Rectal smooth muscle tissue (tissue), 1 donor: ENCODE data around the gene MED26.
A peak's percentile ranks its signal among the peaks of the same experiment; 100 is the strongest.
"Not testable (repeated sequence)": the region's sequence is repeated elsewhere in the genome, so short reads cannot be mapped to it uniquely, and the experiment has no call there.

Experiments used
- H3K27ac ChIP-seq: one replicate; pipeline ENCODE4 v1.7.0; 2013; ENCODE audit warnings: low read depth, low read length, inconsistent platforms
- H3K27me3 ChIP-seq: one replicate; pipeline ENCODE4 v1.7.0; 2013; ENCODE audit warnings: low read length; ENCODE audit not compliant: control insufficient read depth, insufficient read depth
- H3K36me3 ChIP-seq: one replicate; pipeline ENCODE4 v1.7.0; 2013; ENCODE audit warnings: low read length; ENCODE audit not compliant: control insufficient read depth, insufficient read depth
- H3K4me1 ChIP-seq: one replicate; pipeline ENCODE4 v1.7.0; 2013; ENCODE audit warnings: low read length; ENCODE audit not compliant: control insufficient read depth, insufficient read depth
- H3K4me3 ChIP-seq: one replicate; pipeline ENCODE4 v1.7.0; 2013; ENCODE audit warnings: low read length
- H3K9ac ChIP-seq: one replicate; pipeline ENCODE4 v1.7.0; 2013; ENCODE audit warnings: low read length

MED26 gene

DNA sequence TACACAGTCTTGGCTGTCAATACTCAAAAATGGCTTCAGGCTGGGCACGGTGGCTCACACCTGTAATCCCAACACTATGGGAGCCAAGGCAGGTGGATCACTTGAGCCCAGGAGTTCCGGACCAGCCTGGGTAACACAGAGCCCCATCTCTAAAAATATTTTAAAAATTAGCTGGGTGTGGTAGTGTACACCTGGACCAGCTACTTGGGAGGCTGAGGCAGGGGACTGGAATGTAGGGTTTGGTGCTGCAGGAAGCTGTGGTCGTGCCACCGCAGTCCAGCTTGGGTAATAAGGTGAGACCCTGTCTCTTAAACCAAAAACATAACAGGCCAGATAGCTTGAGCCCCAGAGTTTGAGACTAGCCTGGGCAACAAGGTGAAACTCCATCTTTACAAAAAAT is 79.0 kb downstream of the MED26 start:
- no peak overlapping the region for H3K27ac ChIP-seq
- no peak overlapping the region for H3K9ac ChIP-seq
- no peaks in the 10 kb centered on the region for H3K27me3 ChIP-seq
- H3K4me1 ChIP-seq, result no peaks in the 10 kb centered on the region
- peaks cover 12% of the 10 kb centered on the region for H3K36me3 ChIP-seq
- H3K4me3 ChIP-seq, result no peak overlapping the region

- H3K27ac ChIP-seq, result no peak overlapping the region
- H3K9ac ChIP-seq, result no peak overlapping the region
- H3K4me1 ChIP-seq, result peaks cover 14% of the 10 kb centered on the region
- H3K27me3 ChIP-seq, result no peaks in the 10 kb centered on the region
- peaks cover 5% of the 10 kb centered on the region for H3K36me3 ChIP-seq
- H3K4me3 ChIP-seq, result no peak overlapping the region
Measured at GRCh38 chr19:16544473-16545231, 83.4 kb downstream of the MED26 start.

DNA sequence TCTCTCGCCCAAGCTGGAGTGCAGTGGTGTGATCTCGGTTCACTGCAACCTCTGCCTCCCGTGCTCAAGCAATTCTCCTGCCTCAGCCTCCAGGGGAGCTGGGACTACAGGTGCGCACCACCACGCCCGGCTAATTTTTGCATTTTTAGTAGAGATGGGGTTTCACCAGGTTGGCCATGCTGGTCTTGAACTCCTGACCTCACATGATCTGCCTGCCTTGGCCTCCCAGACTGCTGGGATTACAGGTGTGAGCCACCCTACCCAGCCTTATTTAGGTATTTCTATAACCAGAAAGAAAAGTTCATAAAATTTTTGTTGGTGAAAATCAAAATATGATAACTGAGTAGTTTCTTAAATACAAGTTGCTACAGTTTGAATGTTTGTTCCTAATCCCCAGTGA is 84.3 kb downstream of the MED26 start:
- H3K27me3 ChIP-seq, H3K36me3 ChIP-seq, H3K9ac ChIP-seq, H3K27ac ChIP-seq: not testable (repeated sequence)
- H3K4me1 ChIP-seq, result peaks cover 14% of the 10 kb centered on the region
- H3K4me3 ChIP-seq, result peak overlapping the region; percentile 71

- peak overlapping the region; percentile 88 for H3K9ac ChIP-seq
- H3K4me1 ChIP-seq, result peaks cover 14% of the 10 kb centered on the region
- peaks cover 6% of the 10 kb centered on the region for H3K36me3 ChIP-seq
- peak overlapping the region; percentile 71 for H3K4me3 ChIP-seq
- no peaks in the 10 kb centered on the region for H3K27me3 ChIP-seq
- peak overlapping the region; percentile 79 for H3K27ac ChIP-seq
Measured at GRCh38 chr19:16542910-16543472, 85.0 kb downstream of the MED26 start.

GRCh38 chr19:16542045-16542909 is 85.7 kb downstream of the MED26 start, which contains the start of gene CHERP:
Gene CHERP, minus strand, starts transcription at chr19:16542437. Its CDS starts 59 bp downstream, at chr19:16542378.
- H3K9ac ChIP-seq, result peak within 1 kb of the TSS; percentile 88
- H3K27me3 ChIP-seq, result no peaks in the 10 kb centered on the region
- peaks cover 14% of the 10 kb centered on the region for H3K4me1 ChIP-seq
- H3K27ac ChIP-seq, result peak within 1 kb of the TSS; percentile 86
- peak within 1 kb of the TSS; percentile 71 for H3K4me3 ChIP-seq
- peaks cover 10% of the 10 kb centered on the region for H3K36me3 ChIP-seq

- Histone ChIP-seq H3K4me1 (peaks cover 14% of the 10 kb centered on the region), H3K27me3 (no peaks in the 10 kb centered on the region), H3K9ac (peak overlapping the region; percentile 7), H3K36me3 (peaks cover 11% of the 10 kb centered on the region), H3K27ac (peak overlapping the region; percentile 86), H3K4me3 (peak overlapping the region; percentile 71)
Measured at GRCh38 chr19:16541526-16542044, 86.4 kb downstream of the MED26 start.

DNA sequence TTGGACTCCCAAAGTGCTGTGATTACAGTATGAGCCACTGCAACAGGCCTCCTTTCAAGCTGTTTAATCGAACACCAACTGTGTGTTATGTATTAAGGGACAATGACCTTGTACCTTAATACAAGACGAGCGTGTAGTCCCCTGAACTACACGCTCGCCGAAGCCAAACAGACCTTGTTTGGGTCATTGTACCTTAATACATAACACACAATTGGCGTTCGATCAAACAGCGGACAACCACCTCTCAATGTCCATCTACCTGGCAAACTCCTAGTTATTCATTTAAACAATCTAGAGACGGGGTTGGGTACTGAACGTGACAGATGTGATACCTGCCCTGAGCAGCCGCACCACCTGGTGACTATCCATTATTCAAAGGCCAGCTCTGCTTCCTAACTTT is 87.1 kb downstream of the MED26 start:
- peaks cover 14% of the 10 kb centered on the region for H3K4me1 ChIP-seq
- H3K36me3 ChIP-seq, result peaks cover 11% of the 10 kb centered on the region
- H3K27me3 ChIP-seq, result no peaks in the 10 kb centered on the region
- H3K9ac ChIP-seq, result no peak overlapping the region
- H3K4me3 ChIP-seq, result peak overlapping the region; percentile 71
- H3K27ac ChIP-seq, result no peak overlapping the region

GRCh38 chr19:16537111-16537510 is 90.9 kb downstream of the MED26 start:
- H3K27me3 ChIP-seq, result no peaks in the 10 kb centered on the region
- H3K27ac ChIP-seq, result no peak overlapping the region
- H3K9ac ChIP-seq, result no peak overlapping the region
- H3K4me3 ChIP-seq, result no peak overlapping the region
- peaks cover 11% of the 10 kb centered on the region for H3K4me1 ChIP-seq
- peaks cover 33% of the 10 kb centered on the region for H3K36me3 ChIP-seq

GRCh38 chr19:16536130-16536529 is 91.9 kb downstream of the MED26 start:
- H3K9ac ChIP-seq, result no peak overlapping the region
- peaks cover 6% of the 10 kb centered on the region for H3K4me1 ChIP-seq
- H3K27me3 ChIP-seq, result no peaks in the 10 kb centered on the region
- H3K4me3 ChIP-seq, result no peak overlapping the region
- no peak overlapping the region for H3K27ac ChIP-seq
- H3K36me3 ChIP-seq, result peaks cover 41% of the 10 kb centered on the region

DNA sequence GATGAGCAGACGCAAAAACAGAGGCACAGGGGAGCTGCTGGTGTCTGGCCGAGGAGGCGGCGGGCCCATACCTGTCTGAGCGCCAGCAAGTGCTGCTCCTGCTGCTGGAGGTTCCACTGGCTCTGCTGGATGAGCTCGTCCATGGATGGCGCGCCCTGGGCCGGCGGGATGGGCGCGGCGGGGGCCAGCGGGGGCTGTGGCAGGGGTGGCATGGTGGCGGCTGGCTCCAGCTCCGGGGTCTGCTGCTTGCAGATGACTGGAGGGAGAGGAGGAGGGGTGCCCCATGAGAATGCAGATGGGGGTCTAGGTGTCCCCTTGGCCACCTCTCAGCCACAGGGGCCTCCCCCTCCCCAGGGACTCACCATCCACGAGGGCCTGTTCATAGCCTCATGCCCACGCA is 92.6 kb downstream of the MED26 start:
- H3K27ac ChIP-seq, result no peak overlapping the region
- peaks cover 47% of the 10 kb centered on the region for H3K36me3 ChIP-seq
- H3K4me1 ChIP-seq, result no peaks in the 10 kb centered on the region
- H3K27me3 ChIP-seq, result no peaks in the 10 kb centered on the region
- H3K4me3 ChIP-seq, result no peak overlapping the region
- no peak overlapping the region for H3K9ac ChIP-seq

DNA sequence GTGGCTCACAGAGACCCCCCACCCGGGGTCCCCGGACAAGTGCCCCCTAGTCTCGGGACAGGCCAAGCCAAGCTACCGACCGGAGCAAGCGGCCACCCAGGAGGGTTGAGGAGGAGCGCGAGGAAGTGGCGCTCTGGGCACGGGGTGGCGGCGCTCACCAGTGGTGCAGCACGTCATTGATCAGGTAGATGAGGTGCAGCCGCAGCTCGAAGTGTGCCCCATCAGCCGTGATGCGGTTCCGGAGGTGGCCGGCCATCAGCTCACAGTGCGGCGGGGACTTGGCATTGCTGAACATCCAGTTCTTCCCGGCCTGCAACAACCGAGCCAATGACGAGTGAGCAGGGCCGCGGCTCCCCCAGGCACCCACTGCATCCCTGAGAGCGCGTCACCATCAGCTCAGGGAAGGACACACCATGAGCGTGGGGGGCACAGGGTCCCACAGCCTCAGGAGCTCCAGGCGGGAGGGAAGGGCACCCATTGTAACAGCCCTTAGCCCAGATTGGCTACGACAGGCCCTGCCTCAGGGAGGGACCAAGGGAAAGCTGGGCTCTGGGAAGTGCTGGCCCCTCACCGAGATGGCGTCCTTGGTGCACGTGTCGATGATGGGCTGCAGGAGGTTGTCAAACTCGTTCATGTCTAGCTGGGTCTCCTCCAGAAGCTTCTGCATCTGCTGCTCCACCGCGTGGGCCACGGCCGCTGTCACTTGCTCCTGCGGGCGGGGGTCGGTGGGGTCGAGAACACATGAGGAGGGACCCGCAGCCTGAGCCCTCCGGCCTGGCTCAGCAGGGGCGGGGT is 95.4 kb downstream of the MED26 start:
- H3K4me1 ChIP-seq, result no peaks in the 10 kb centered on the region
- no peaks in the 10 kb centered on the region for H3K27me3 ChIP-seq
- H3K9ac ChIP-seq, result no peak overlapping the region
- H3K4me3 ChIP-seq, result no peak overlapping the region
- peaks cover 60% of the 10 kb centered on the region for H3K36me3 ChIP-seq
- H3K27ac ChIP-seq, result no peak overlapping the region

GRCh38 chr19:16531380-16531669 is 96.7 kb downstream of the MED26 start:
- Histone ChIP-seq H3K36me3 (peaks cover 66% of the 10 kb centered on the region), H3K27me3 (no peaks in the 10 kb centered on the region), H3K9ac (no peak overlapping the region), H3K27ac (no peak overlapping the region), H3K4me3 (no peak overlapping the region), H3K4me1 (no peaks in the 10 kb centered on the region)
